Skeletal muscle cell (primary cell): ENCODE results near the gene TNNC2.
"Not testable (repeated sequence)": the region's sequence is repeated elsewhere in the genome, so short reads cannot be mapped to it uniquely, and the experiment has no call there.

Experiments
- DNase-seq: peaks from one replicate; pipeline ENCODE4 v3.0.0-alpha.2; 2010; ENCODE audit warnings: low read depth
- H3K4me3 ChIP-seq: 2 replicates; pipeline ENCODE4 v1.5.1; 2011; ENCODE audit warnings: low read depth, mild to moderate bottlenecking, control low read depth, low read length, moderate library complexity

TNNC2 gene

GRCh38 chr20:45826381-45827019 lies 612 bp downstream of the TNNC2 start:
- no peak overlapping the region for H3K4me3 ChIP-seq
- no peak for DNase-seq

- no peak for DNase-seq
- H3K4me3 ChIP-seq, result no peak overlapping the region
Measured at GRCh38 chr20:45823949-45824835, 2.9 kb downstream of the TNNC2 start.

GRCh38 chr20:45822857-45823256 lies 4.3 kb downstream of the TNNC2 start:
- DNase-seq, result no peak
- H3K4me3 ChIP-seq, result peak overlapping the region; percentile 11

- DNase-seq, result no peak
- no peak overlapping the region for H3K4me3 ChIP-seq
Measured at GRCh38 chr20:45821947-45822346, 5.2 kb downstream of the TNNC2 start.

GRCh38 chr20:45819466-45819865 lies 7.6 kb downstream of the TNNC2 start:
- no peak for DNase-seq
- no peak overlapping the region for H3K4me3 ChIP-seq

- no peak for DNase-seq
- no peak overlapping the region for H3K4me3 ChIP-seq
Measured at GRCh38 chr20:45818239-45818638, 8.9 kb downstream of the TNNC2 start.

GRCh38 chr20:45817376-45818194 lies 9.5 kb downstream of the TNNC2 start:
- no peak for DNase-seq
- no peak overlapping the region for H3K4me3 ChIP-seq

- no peak overlapping the region for H3K4me3 ChIP-seq
- DNase-seq, result no peak
Measured at GRCh38 chr20:45816951-45817350, 10.2 kb downstream of the TNNC2 start.

GRCh38 chr20:45814314-45814713 lies 12.8 kb downstream of the TNNC2 start:
- no peak overlapping the region for H3K4me3 ChIP-seq
- DNase-seq, result no peak

- no peak for DNase-seq
- H3K4me3 ChIP-seq, result peak overlapping the region; percentile 81
Measured at GRCh38 chr20:45813489-45813888, 13.6 kb downstream of the TNNC2 start.

- no peak for DNase-seq
- peak overlapping the region; percentile 81 for H3K4me3 ChIP-seq
Measured at GRCh38 chr20:45813006-45813340, 14.1 kb downstream of the TNNC2 start.

GRCh38 chr20:45812157-45813005 lies 14.7 kb downstream of the TNNC2 start, which contains the start of gene UBE2C:
TSS of gene UBE2C (plus strand) at chr20:45812644. CDS start at chr20:45812696, 52 bp downstream.
- H3K4me3 ChIP-seq, result peak within 1 kb of the TSS; percentile 81
- peak; percentile 99 for DNase-seq

- no peak overlapping the region for H3K4me3 ChIP-seq
- DNase-seq, result no peak
Measured at GRCh38 chr20:45810191-45810970, 16.7 kb downstream of the TNNC2 start.

GRCh38 chr20:45801851-45802250 lies 25.3 kb downstream of the TNNC2 start:
- no peak overlapping the region for H3K4me3 ChIP-seq
- no peak for DNase-seq

GRCh38 chr20:45798935-45799642 lies 28.0 kb downstream of the TNNC2 start:
- no peak for DNase-seq
- no peak overlapping the region for H3K4me3 ChIP-seq

- not testable (repeated sequence) for H3K4me3 ChIP-seq, DNase-seq
Measured at GRCh38 chr20:45797955-45798354, 29.2 kb downstream of the TNNC2 start.

- not testable (repeated sequence) for DNase-seq, H3K4me3 ChIP-seq
Measured at GRCh38 chr20:45797510-45797909, 29.6 kb downstream of the TNNC2 start.
